GM19035 (cell line): ENCODE results near the gene TTC9C.
"Not testable (repeated sequence)": the region's sequence is repeated elsewhere in the genome, so short reads cannot be mapped to it uniquely, and the experiment has no call there.

ENCODE experiments used
- ATAC-seq: cut with Tn5 transposase; IDR thresholded peaks from one replicate; pipeline ENCODE4 v1.9.1; 2021; ENCODE audit not compliant: unreplicated experiment

The TTC9C gene

GRCh38 chr11:62728171-62728988 is at the start of gene TTC9C:
TSS of gene TTC9C (plus strand) at chr11:62728486. CDS start at chr11:62728849, 363 bp downstream.
- ATAC-seq, result peak; percentile 17

GRCh38 chr11:62678770-62679696 is 49.3 kb upstream of the TTC9C start, which contains the start of gene UBXN1:
TSS of gene UBXN1 (minus strand) at chr11:62679073. CDS start at chr11:62678923, 150 bp downstream.
- peak; percentile 71 for ATAC-seq

- no peak for ATAC-seq
Observed at GRCh38 chr11:62680825-62681240, 47.5 kb upstream of the TTC9C start.

GRCh38 chr11:62682518-62682917 is 45.8 kb upstream of the TTC9C start:
- ATAC-seq, result no peak

GRCh38 chr11:62687508-62688396 is 40.5 kb upstream of the TTC9C start:
- ATAC-seq, result no peak

- ATAC-seq, result no peak
Observed at GRCh38 chr11:62688491-62688890, 39.8 kb upstream of the TTC9C start.

GRCh38 chr11:62689421-62690183 is 38.7 kb upstream of the TTC9C start, which contains the start of gene LRRN4CL:
TSS of gene LRRN4CL (minus strand) at chr11:62689530. CDS start at chr11:62688508, 1,022 bp downstream.
- no peak for ATAC-seq

- not testable (repeated sequence) for ATAC-seq
Observed at GRCh38 chr11:62693624-62694023, 34.7 kb upstream of the TTC9C start.

- ATAC-seq, result no peak
Observed at GRCh38 chr11:62694455-62695167, 33.7 kb upstream of the TTC9C start.

GRCh38 chr11:62702246-62702645 is 26.0 kb upstream of the TTC9C start:
- ATAC-seq, result no peak

GRCh38 chr11:62703921-62704320 is 24.4 kb upstream of the TTC9C start:
- ATAC-seq, result not testable (repeated sequence)

- ATAC-seq, result no peak
Observed at GRCh38 chr11:62705413-62705812, 22.9 kb upstream of the TTC9C start.

GRCh38 chr11:62705880-62706849 is 22.1 kb upstream of the TTC9C start:
- ATAC-seq, result peak; percentile 54

- no peak for ATAC-seq
Observed at GRCh38 chr11:62706850-62707247, 21.4 kb upstream of the TTC9C start.

- no peak for ATAC-seq
Observed at GRCh38 chr11:62707277-62707861, 20.9 kb upstream of the TTC9C start, which contains the start of the genes BSCL2 and GNG3. TSS of gene BSCL2 (minus strand) at chr11:62707424. CDS start at chr11:62707195, 229 bp downstream. TSS of gene GNG3 (plus strand) at chr11:62707676. CDS start at chr11:62708296, 620 bp downstream.

GRCh38 chr11:62708392-62708791 is 19.9 kb upstream of the TTC9C start:
- no peak for ATAC-seq

- ATAC-seq, result no peak
Observed at GRCh38 chr11:62708793-62709192, 19.5 kb upstream of the TTC9C start.
